Stimulated activated CD4-positive, alpha-beta T cell treated with anti-CD3 and anti-CD28 coated beads, TNF-alpha, amount 100 ng/mL, for 1 hour (primary cell): ENCODE data around the gene HTRA2.

ENCODE experiments used
- DNase-seq, 3 donors: peaks; one replicate each; pipeline ENCODE4 v3.0.0-alpha.2; 2020; ENCODE audit warnings: low read depth in 3 of 3, low spot score in 1 of 3

The HTRA2 gene

DNA sequence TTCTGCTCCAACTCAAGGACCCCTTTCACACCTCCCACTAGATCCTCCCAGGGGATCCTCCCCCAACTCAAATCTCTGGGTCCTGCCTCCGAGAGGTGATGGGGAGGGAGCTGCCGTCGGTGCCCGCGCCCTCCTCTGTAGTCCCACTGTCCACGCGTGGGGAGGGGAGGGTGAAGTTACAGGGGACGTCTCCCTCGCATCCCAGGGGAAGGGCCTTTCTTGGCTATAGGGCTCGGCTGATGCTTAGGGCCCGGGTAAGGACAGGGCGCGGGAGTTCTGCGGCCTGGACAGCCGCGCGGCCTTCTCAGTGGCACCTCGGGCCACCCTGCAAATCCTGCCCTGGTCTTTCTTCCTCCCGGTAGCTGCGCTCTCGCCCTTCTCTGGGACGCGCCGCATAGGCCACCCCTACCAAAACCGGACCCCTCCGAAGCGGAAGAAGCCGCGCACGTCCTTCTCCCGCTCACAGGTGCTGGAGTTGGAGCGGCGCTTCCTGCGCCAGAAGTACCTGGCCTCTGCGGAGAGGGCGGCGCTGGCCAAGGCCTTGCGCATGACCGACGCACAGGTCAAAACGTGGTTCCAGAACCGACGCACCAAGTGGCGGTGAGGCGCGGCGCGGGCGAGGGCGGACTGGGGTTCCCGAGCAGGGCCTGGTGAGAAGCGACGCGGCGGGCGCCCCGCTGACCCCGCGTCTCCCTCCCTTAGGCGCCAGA lies 14.3 kb upstream of the HTRA2 start:
- no peak for DNase-seq

DNA sequence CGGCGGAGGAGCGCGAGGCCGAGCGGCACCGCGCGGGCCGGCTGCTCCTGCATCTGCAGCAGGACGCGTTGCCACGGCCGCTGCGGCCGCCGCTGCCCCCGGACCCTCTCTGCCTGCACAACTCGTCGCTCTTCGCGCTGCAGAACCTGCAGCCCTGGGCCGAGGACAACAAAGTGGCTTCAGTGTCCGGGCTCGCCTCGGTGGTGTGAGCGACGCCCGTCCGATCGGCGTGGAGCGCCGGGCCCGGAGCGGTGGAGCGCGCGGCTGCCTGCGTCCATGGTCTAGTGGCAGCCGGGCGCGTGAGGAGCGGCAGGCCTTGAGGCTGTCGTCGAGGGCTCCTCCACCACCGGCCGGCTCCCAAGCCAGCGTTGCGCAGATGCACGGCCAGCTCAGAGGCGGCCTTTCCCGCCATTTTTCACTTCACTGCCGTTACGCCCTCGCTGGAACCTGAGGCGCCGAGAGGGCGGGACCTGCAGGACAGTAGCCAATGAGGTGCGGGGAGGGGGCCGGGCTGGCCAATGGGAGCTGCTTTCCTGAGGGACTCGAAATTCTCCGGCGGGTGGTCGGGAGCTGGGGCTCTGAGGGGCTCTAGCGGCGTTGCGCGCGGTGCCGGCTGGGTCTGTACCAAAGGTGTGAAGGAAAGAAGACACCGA lies 13.6 kb upstream of the HTRA2 start:
- DNase-seq: peak in 2 of 3 donors; percentile 58 to 80

DNA sequence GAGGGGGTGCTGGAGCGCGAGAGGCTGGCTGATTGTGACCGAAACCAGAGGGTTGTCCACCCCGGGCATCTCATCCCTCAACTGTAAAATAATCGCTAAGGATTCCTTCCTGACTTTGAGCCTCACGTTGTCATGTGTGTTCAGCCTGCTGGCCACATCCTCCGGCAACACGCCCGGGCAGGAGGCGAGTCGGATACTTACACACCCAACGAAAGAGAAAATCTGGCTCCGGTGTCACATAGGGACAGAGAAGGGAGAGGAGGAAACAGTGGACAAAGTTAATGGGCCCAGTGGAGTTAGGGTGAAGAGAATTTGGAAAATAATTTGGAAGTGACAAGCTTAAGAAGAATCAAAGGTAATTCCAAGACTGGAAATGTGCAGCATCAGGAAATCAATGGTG lies 13.1 kb upstream of the HTRA2 start:
- no peak for DNase-seq

DNA sequence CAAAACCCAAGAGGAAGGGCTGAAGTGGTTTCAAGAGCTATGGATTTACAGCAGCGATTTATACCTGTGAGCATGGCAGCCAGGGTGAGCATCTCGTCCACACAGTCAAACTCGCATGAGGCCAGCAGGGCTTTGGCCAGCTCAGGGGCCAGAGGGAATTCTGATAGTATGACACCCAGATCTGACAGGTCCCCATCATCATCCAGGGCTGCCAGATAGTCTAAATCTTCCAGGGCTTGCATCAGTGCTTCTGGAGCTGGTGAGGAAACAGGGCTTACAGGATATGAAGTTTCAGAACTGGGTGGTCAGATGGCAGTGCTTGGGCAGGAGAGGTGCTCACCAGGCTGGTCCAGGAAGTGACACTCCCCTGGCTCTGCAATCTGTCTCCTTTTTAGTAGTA lies 7.2 kb upstream of the HTRA2 start:
- DNase-seq: no peak

DNA sequence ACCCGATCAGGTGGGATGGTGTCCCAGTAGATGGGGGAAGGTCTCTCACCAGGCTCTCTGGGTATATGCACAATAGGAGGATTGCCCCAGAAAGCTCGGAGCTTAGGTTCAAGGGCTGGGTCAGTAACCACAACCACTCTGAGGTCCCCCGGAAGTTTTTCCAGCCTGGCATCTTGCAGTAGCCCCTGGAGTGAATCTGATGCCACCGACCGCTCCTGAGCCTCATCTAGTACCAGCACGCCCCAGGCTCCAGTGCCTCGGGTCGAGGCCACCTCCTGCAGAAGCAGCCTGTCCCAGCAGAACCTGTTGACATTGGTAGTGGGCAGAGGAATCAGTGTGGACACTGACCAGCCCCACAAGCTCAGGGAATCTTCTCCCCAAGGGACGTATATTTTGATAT lies 5.7 kb upstream of the HTRA2 start:
- no peak for DNase-seq

DNA sequence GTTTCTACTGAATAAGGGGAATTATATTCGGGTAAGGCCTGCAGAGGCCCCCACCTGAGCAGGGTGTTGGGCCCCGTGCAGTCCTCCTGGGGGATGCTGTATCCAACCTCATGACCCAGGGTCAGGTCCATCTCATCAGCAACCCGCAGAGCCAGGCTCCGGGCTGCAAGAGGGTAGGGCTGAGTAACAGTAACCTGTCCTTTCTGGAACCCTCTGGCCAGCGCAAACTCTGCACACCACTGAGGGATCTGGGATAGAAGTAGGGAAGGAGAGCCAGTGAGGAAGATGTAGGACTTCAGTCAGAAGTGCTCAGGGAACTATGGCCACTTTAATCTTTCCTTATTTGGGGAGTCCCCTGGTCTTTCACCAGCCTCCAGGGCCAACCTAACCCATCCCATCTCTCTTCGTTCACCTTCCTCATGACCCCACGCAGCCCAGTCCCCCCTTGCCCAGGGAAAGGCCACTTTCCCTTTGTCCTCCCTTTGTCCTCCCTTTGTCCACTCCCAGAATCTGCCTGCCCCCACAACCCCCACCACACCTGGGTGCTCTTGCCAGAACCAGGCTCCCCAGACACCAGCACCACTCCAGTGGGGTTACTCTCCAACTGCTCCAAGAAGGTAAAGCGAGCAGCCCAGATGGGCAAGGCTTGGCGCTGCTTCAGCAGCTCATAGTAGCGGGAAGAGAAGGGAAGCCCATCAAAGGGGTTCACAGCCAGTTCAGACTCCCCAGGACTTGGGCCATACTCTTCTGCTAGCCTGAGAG lies 4.6 kb upstream of the HTRA2 start:
- DNase-seq: no peak

DNA sequence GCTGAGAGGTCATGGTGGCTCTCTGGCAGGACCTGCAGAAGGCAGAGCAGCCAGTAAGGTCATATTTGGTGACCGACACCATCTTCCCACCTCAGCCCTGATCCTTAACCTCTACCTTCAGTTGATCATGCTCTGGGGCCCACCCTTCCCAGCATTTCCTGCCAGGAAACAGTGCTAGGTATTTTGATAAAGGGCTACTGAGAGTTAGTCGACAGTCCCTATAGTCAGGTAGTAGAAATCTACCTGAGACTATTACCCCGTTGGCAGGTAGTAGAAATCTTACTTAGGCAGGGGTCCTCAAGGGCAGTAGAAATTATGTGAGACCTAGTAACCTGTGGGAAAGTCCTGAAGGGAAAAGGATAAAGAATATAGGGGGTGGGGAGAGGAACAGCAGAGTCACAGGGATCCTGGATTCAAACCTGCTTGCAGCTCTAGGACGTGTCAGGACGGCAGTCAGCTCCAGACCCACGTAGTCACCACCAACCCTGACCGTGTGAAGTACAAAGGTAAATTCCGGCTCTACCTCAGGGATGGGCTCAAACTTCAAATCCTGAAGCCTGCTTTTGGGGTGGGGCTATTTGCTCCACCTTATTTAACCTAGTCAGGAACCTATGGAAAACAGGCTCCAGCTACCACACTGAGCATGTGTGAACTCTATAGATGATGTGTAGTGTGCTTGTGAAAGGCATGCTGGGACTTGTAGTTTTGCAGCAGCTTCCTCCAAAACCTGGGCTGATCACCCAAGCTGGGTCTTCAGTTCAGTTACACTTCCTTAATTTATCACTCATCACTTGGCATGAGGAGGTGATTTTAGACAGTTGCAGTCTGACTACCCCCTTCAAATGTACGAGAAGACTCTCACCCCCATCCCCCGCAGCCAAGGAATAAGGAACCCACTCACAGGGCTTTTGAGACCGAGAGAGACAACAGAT lies 3.8 kb upstream of the HTRA2 start, which contains the start of gene DQX1:
Gene DQX1 (minus strand): TSS at position 515 of the 932 bp plus-strand sequence. CDS start 502 bp downstream, at position 13.
- DNase-seq: no peak

DNA sequence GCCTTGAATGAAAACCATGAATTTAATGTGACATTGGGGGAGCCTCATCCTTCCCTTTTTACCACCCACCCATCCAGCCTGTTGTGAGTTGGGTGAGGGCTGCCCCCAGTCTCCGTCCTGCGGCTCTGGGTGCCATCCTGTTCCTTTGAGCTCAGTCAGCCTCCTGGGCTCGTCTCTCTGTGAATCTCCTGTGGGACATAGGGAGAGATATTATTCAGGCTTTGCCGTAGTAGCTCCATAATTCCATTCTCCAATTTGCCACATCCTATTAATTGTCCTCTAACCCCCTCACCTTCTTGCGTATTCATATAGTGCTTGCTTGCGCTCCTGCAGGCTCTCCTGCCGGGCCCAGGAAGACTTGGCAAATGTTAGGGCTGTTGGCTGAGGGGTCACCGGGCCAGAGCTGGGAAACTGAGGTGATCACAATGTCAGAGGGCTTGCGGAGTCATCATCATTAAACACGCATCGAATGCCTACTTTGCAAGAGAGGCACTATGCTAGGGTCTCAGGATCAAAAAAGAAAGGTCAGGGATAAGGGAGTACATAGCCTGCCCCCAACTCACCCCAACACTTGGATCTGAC lies 3.0 kb upstream of the HTRA2 start:
- DNase-seq: no peak

DNA sequence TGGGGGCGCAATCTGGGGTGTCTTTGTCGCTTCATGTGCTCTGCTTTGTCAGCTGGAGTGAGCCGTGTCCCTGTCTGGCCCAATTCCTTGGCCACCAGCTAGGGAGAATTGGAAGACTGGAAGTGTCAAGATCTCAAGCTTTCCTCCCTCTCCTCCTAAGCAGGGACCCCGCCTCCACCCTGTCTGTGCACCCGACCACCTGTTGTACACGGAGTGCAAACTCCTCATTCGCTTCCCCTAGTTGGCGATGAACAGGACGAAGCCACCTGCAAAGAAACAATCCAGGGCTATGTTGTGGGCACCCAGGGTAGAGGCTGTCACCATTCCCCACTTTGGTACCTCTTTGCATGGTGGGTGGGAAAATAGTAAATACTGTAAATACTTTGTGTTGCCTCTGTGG lies 2.0 kb upstream of the HTRA2 start:
- no peak for DNase-seq

DNA sequence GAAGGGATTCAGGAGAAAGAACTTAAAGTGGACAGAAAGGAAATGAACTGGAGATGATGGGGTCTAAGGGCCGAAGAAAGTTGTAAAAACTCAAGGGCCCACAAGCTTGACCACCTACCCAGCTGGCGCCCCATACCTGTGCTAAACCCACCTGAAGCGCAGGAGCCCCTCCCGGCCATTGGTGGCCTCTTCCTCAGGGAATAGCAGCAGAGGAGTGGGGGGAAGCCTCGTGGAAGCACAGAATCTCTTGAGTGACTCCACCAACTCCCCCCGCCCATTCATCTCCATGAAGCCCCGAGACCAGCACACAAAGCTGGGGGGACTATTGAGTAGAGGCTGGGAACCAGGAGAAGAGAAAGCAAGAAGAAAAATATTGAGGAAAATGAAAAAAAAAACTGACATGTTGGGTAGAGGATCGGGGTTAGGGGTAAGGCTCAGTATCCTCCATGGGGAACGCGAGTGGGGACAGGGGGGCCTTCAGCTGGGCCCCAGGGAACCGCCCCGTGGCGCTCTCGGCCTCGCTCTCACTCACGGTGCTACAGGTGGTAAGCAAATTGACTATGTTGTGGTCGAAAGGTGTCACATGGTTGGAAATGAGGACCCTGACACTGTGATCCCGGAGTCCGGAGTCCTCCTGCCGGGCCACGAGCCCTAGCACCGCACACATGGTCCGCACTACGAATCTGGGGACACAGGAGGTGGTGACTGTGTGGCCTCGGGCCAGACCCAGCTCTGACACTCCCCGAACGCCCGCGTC lies 955 bp upstream of the HTRA2 start:
- no peak for DNase-seq

DNA sequence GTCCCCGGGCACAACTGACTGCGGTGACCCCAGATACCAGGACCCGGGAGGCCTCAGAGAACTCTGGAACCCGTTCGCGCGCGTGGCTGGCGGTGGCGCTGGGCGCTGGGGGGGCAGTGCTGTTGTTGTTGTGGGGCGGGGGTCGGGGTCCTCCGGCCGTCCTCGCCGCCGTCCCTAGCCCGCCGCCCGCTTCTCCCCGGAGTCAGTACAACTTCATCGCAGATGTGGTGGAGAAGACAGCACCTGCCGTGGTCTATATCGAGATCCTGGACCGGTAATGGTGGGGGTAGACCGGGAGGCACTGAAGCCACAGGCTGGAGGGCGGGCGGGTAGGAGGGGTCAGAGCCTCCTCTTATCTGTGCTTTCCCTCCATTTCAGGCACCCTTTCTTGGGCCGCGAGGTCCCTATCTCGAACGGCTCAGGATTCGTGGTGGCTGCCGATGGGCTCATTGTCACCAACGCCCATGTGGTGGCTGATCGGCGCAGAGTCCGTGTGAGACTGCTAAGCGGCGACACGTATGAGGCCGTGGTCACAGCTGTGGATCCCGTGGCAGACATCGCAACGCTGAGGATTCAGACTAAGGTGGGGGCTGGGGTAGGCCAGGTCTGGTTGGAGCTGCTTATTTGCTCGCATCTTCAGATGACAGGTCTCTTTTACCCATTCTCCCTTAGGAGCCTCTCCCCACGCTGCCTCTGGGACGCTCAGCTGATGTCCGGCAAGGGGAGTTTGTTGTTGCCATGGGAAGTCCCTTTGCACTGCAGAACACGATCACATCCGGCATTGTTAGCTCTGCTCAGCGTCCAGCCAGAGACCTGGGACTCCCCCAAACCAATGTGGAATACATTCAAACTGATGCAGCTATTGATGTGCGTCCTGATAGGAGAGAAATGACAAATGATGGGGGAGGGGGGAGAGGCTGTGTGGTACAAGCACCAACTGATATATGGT lies 780 bp downstream of the HTRA2 start:
- DNase-seq: no peak

DNA sequence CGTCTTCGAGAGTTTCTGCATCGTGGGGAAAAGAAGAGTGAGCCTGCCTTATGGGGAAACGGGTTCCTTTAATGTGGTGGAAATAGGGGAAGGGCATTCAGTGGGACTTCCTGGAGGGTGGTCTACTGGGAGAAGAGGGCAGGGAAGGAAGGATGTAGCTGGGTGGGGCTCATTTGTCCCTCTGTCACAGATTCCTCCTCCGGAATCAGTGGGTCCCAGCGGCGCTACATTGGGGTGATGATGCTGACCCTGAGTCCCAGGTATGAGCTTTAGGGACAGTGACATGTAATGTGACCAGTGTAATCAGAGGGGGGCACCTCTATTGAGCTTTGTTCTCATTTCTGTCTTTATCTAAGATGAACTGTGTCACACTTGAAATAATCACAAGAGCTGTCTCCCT lies 1.9 kb downstream of the HTRA2 start:
- DNase-seq: no peak

DNA sequence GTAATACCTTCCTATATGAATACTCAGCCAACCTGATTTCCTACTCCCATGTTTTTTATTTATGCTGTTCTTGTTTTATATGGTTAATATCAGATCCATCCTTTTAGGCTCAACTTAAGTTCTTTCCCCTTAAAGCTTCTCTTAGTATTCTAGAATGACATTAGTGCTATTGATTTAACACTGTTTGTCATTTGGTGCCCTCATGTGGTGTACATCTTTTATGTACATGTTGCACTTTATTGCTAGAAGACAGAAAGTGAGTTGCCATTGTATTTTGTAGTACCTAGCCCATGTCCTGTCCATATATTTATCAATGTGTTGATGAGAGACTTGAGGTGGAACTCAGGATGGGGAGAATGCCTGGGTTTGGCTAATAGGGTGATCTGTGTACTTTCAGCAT lies 2.5 kb downstream of the HTRA2 start:
- DNase-seq: no peak

DNA sequence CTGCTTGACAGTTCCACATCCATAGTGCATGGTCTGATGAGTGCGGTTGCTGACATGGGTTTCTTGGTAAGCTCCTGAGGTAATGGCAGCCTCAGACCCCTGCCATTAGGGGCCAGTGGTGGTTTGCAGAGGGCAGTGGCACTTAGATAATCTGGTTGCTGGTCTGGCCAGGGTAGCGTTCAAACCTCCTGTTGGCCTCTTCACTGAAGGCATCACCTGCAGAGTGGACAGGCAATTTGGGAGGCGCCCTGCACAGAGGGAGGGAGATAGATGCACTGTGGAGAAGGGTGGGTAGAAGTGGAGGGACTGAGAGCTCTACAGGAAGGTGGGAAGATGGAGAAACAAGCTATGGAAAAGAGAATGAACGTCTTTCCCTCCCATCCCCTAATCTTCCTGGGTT lies 3.7 kb downstream of the HTRA2 start:
- DNase-seq: no peak

DNA sequence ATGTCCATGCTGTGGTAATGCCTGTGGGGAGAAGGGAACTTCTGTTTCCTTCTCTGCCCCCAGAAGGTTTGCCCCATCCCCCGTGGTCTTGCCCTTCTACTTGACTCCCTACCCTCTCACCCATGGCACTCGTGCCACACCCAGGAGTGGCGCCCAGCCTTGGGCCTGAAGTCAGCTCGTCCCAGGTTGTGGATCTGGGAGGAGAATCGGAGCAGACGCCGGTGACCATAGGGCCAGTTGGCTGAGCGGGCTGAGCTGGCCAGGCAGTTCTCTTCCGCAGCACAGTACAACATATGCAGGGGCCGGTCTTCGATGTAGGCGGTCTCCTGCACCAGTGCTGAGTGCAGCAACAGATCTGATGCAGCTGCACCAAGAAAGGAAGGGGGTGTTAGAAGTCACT lies 4.7 kb downstream of the HTRA2 start:
- no peak for DNase-seq

DNA sequence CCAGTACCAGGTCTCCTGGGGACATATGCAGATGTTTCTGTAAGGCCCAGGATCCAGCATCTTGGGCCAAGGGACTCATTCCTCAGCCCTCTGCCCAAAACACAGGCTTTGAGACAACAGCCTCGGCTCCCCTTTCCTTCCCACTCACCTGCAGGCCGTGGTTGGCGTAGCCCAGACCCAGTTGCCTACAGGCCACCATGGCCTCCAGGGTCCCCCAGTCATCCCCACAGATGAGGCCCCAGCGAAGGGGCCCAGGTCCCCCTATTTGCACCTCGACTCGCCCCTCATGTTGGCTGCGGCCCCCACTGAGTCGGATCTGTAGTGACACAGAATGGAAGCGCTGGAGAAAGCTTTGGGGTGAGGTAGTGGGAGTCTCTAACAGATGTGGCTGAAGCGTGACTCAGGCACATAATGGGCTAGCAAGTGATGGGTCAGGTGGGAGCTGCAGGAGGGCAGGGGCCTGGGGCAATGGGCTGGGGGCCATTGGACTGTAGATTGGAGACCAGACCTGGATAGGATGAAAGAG lies 5.8 kb downstream of the HTRA2 start:
- no peak for DNase-seq

DNA sequence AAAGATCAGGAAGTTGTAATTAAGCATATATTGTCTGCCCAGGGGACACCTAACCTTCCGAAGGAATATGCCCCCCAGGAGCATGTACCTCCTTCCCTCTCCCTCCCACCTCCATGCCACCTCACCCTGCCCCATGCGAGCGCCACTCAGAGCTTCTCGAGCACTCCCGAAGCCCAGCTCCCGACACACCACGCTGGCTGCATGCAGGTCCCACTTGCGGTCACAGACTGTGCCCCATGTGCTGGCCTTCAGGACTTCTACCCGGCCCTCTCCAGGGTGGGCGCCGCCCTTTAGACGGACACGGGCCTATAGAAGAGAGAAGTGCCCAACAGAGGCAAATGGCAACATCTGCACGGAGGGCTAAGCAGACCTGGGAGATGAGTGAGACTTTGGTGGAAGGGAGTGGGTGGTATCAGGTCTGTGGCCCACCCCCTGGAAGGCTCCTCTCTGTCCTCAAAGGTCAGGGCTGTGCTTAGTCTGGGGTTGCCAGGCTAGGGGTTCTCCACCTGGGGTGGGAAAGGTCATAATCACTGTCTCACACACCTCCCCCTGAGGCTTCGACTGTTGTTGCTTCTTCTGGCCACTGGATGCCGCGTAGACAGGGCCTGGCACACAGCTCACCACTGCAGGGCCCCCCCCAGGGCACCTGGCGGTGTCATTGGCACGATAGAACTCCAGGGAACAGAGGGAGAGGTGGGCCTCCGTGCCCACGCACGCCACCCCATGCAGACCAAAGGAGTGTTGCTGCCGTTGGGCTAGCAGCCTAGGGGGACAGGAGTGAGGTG lies 6.6 kb downstream of the HTRA2 start:
- no peak for DNase-seq

DNA sequence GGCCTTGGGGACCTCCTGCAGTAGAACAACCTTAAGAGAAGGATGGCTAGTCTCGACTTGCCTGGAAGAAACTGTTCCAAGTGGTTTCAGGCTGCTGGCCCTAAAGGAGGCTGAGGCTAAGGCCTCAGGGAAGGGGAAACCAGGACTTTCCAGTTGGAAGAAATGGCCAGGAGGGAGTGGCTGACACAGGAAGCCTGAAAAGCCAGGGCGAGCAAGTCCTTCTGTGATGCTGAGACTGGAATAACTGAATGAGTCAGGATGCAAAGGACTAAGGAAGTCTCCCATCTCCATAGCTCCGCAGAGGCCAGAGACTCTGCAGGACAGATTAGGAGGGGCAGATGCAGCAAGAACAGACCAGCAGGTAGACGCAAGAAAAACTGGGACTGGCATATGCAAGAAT lies 7.4 kb downstream of the HTRA2 start:
- DNase-seq: no peak
